Heart right ventricle (tissue), 16 donors: ENCODE results near the gene FUZ. TPM values are rescaled to one million over a fixed set of nuclear protein-coding genes. Genes with fewer than 3 reads are reported as not detected.

Source experiments
- ATAC-seq, 8 donors: fragments of 200-7000 bp; cut with Tn5 transposase; one replicate each; pipeline ENCODE4 v1.9.1; 2020; ENCODE audit warnings: mild to moderate bottlenecking in 8 of 8, moderate library complexity in 8 of 8, moderate number of reproducible peaks in 1 of 8
- DNase-seq, 2 donors: peaks; one replicate each; pipeline ENCODE4 v3.0.0-alpha.2; 2020
- H3K27ac ChIP-seq, 10 donors: fragments of 200-600 bp; sonication (generic) in 2 of 10; one replicate each; pipeline versions ENCODE4 v1.5.0 to v1.8.0; 2020 to 2022; ENCODE audit warnings: mild to moderate bottlenecking in 3 of 10
- H3K27me3 ChIP-seq, 7 donors: fragments of 200-600 bp; one replicate each; pipeline ENCODE4 v1.8.0; 2021 to 2022; ENCODE audit warnings: mild to moderate bottlenecking in 2 of 7
- H3K36me3 ChIP-seq, 9 donors: fragments of 200-600 bp; sonication (generic) in 1 of 9; one replicate each; pipeline versions ENCODE4 v1.5.0 to v1.8.0; 2020 to 2022; ENCODE audit warnings: mild to moderate bottlenecking in 2 of 9
- H3K4me1 ChIP-seq, 9 donors: fragments of 200-600 bp; sonication (generic) in 1 of 9; one replicate each; pipeline versions ENCODE4 v1.5.0 to v1.8.0; 2020 to 2022; ENCODE audit warnings: mild to moderate bottlenecking in 4 of 9
- H3K4me3 ChIP-seq, 10 donors: fragments of 200-600 bp; sonication (generic) in 2 of 10; one replicate each; pipeline versions ENCODE4 v1.5.0 to v1.8.0; 2020 to 2022; ENCODE audit warnings: mild to moderate bottlenecking in 7 of 10, moderate library complexity in 2 of 10
- H3K9me3 ChIP-seq, 11 donors: fragments of 200-600 bp in 10 of 11; sonication (generic) in 2 of 11; one replicate each; pipeline versions ENCODE4 v1.5.0 to v1.8.0; 2013 to 2022; ENCODE audit warnings: mild to moderate bottlenecking in 2 of 11, control low read depth in 1 of 11, moderate library complexity in 1 of 11
- WGBS, 2 donors: extraction: QIAGEN DNeasy Blood & Tissue Kit; methylation state at CpG; one replicate each; pipeline ENCODE4 v1.1.7; 2013; ENCODE audit warnings: inconsistent platforms in 1 of 2; 5-methylcytosine and 5-hydroxymethylcytosine counted together
- intact Hi-C, 10 donors: fragments of 100-400 bp; cut with DNase I; formaldehyde crosslinking; loops; one replicate each; pipeline versions ENCODE4 v1.11.1 to v1.14.2; 2022
- polyA plus RNA-seq, 2 donors: library from polyadenylated mRNA; stranded (reverse); fragments of 200-250 nt; gene quantifications; one replicate each; pipeline ENCODE4 v1.2.3, GENCODE V29; 2013
- total RNA-seq, 10 donors: library from RNA; stranded (reverse); fragmentation: NEBNext Ultra II Directional in 3 of 10; extraction: Animal tissue kit (Norgen Biotek cat#: 25700) in 3 of 10; gene quantifications; one replicate each; pipeline versions ENCODE4 v1.2.1 to v1.2.4, GENCODE V29; 2021 to 2023
- TF ChIP-seq, protein P1 (sequence below), 9 donors: fragments of 200-600 bp; sonication (generic) in 2 of 9; IDR thresholded peaks; one replicate each; pipeline versions ENCODE4 v1.5.0 to v1.8.0; 2021 to 2022; ENCODE audit warnings: antibody characterized with exemption in 9 of 9, mild to moderate bottlenecking in 5 of 9, moderate library complexity in 1 of 9
- donor health status: Arrhythmogenic right ventricular cardiomyopathy.
- donor health status: ischemic (EF 13 %, LVEDD 7.1; RV severe dilation, severe dysfunction).
- donor health status: healthy with polysubstance abuse.
- donor health status: DM: no; HTN: yes; CAD: no.
- donor health status: DM: no; HTN: no; CAD: no.
- donor health status: ischemic (EF 25% LVEDD 6.9; RV normal size, moderate dysfunction).
- donor health status: ischemic (EF 25% LVEDD 5.7; RV mildly dilated, moderate dysfunction).
- donor health status: healthy.
- donor health status: DM: yes; HTN: yes; CAD: no.
- donor health status: Ischemic cardiomyopathy.
- donor health status: ischemic (EF 35%, LVEDD 5.7; RV mildly dilated, moderate dysfunction).
- donor health status: nonischemic (EF 11% LVEDD 7.7; RV severe dilation, severe dysfunction).
- donor health status: DM: yes; HTN: yes; CAD: no.
- donor health status: PGD.
- donor health status: ischemic (EF 29% LVEDD 5.4; RV normal size, mild dysfunction).
- donor health status: nonischemic (EF 23%, LVEDD 6.1; RV moderate dilation, normal function).

Gene FUZ
- total and polyA plus RNA-seq, 12 donors = 11.4 to 24.1 (median 14.9) TPM

DNA sequence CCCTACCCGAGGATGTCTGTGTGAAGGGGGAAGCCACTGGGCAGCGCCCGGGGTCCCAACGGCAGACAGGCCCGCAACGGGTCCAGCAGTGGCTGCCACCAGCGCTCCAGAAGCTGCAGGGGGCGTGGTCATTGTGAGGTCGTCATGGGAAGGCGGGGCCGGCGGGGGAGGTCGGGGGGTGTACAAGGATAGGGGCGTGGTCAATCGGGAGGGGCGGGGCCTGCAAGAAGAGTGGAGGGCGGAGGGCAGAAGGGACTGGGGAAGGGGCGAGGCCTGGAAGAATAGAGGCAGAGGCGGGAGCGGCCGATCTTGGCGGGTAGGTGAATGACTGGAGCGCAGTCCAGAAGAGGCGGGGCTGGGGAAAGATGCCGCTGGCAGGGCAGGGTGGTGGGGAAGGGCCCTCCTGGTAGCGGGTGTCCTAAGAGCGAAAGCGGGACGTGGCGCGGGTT, 4.4 kb downstream of the FUZ start:
- peak overlapping the region; percentile 72 to 89 (median 84) for H3K27ac ChIP-seq
- TF ChIP-seq, protein P1, sequence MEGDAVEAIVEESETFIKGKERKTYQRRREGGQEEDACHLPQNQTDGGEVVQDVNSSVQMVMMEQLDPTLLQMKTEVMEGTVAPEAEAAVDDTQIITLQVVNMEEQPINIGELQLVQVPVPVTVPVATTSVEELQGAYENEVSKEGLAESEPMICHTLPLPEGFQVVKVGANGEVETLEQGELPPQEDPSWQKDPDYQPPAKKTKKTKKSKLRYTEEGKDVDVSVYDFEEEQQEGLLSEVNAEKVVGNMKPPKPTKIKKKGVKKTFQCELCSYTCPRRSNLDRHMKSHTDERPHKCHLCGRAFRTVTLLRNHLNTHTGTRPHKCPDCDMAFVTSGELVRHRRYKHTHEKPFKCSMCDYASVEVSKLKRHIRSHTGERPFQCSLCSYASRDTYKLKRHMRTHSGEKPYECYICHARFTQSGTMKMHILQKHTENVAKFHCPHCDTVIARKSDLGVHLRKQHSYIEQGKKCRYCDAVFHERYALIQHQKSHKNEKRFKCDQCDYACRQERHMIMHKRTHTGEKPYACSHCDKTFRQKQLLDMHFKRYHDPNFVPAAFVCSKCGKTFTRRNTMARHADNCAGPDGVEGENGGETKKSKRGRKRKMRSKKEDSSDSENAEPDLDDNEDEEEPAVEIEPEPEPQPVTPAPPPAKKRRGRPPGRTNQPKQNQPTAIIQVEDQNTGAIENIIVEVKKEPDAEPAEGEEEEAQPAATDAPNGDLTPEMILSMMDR (IDR thresholded peaks at IDR 0.05) = no peak
- H3K9me3 ChIP-seq = no peaks in the 10 kb centered on the region
- intact Hi-C loops = loop anchor here in 5 of 10 donors (5.0 to 10.0 kb wide), 2 partner anchors 41 to 124 kb away; partner anchors contain the start of genes AP2A1 (in 4 of the 5) and ADM5 (in 1 of the 5)
- peak overlapping the region; percentile 56 to 87 (median 82) for H3K4me3 ChIP-seq
- H3K4me1 ChIP-seq = peaks cover 8 to 36% (median 23%) of the 10 kb centered on the region in 9 donors
- ATAC-seq (peak; percentile 75 to 83 (median 78)), DNase-seq (peak; percentile 95 to 96)
- H3K27me3 ChIP-seq = no peaks in the 10 kb centered on the region
- H3K36me3 ChIP-seq = peaks cover 0 to 42% (median 12%) of the 10 kb centered on the region in 9 donors
- WGBS, 2 donors = 1% methylated on average over 31 of the region's 31 CpGs

DNA sequence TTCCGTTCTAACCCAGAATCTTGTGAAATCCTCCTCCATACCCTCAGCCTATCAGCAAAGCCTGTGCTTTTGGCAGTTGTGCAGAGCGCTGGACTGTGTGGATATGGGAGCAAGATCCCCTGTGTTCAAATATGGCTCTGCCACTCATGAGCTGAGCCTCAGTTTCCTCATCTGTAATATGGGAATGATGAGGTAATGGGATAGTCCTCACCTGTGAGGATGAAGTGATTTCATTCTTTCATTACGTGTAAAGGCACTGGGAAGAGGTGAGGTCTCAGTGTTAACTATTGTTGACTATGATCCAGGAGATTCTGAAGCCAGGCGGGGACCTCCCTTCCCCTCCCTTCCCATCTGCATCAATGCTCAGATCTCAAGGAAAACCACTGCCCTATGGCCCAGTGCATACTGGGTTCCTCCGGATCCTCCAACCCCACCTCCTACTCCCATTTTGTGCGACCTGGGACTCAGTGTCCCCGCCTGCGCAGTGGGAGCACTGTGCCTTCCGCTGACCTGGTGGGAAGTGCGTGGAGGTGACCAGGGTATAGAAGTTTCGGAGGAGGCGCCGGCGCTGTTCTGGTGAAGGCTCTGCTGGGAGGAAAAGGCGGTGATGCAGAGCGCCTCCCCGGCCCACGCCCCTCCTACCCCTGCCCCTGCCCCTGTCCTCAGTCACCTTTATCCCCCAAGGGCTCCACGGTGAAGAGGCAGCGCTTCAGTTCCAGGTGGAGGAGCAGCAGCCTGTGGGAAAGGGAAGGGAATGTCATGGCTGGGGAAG, 5.0 kb downstream of the FUZ start:
- no peaks in the 10 kb centered on the region for H3K9me3 ChIP-seq
- H3K4me1 ChIP-seq = peaks cover 8 to 37% (median 23%) of the 10 kb centered on the region in 9 donors
- H3K36me3 ChIP-seq = peaks cover 0 to 48% (median 17%) of the 10 kb centered on the region in 9 donors
- DNase-seq (no peak), ATAC-seq (peak in 3 of 8 donors; percentile 0 to 11 (median 1))
- intact Hi-C loops = loop anchor here in 5 of 10 donors (5.0 to 10.0 kb wide), 2 partner anchors 41 to 123 kb away; partner anchors contain the start of genes AP2A1 (in 4 of the 5) and ADM5 (in 1 of the 5)
- peak overlapping the region in 8 of 10 donors; percentile 4 to 89 (median 84) for H3K27ac ChIP-seq
- 77 to 79% methylated on average over 20 of the region's 20 CpGs for WGBS, 2 donors
- TF ChIP-seq, protein P1 (IDR thresholded peaks at IDR 0.05) = no peak
- H3K27me3 ChIP-seq = no peaks in the 10 kb centered on the region
- peak overlapping the region in 9 of 10 donors; percentile 59 to 87 (median 85) for H3K4me3 ChIP-seq

DNA sequence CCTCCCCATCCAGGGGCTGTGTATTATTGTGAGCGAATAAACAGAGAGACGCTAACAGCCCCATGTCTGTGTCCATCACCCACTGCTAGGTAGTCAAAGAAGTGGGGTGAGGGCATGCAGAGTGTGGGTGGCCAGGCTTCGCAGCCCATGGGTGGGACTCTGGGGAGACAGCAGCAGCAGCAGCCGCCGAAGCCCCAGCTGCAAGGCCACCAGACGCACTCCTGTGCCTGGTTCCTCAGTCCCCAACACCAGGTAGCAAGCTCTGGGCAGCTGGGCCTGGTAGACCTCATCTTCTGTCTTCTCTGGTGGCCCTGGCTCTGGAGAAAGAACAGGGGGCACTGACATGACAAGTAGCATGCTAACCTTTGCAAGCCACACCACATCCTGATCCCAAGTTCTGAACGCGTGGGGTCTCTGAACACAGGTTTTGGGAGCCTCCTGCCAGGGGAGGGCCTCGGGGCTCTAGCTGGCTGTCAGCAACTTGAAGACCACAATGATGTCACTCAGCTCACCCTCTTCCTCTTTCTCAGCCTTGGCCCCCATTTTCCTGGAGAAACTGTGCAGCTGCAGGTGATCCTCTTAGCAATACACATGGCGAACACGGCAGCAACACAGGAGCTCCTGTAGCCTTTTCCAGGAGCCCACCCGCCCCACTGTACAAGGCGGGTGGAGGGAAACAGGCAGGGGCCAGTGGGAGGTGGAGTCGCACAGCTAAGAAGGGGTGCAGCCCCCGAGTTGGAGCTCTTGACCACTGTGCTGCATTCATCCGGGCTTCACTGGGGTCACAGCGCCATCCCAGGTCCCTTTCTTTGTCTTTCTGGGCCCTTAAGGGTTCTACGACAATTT, 5.8 kb downstream of the FUZ start:
- intact Hi-C loops = loop anchor here in 5 of 10 donors (5.0 to 10.0 kb wide), 2 partner anchors 40 to 122 kb away; partner anchors contain the start of genes AP2A1 (in 4 of the 5) and ADM5 (in 1 of the 5)
- 84 to 87% methylated on average over 18 of the region's 18 CpGs for WGBS, 2 donors

More for the DNA sequence above, 5.8 kb downstream of the FUZ start:
- H3K9me3 ChIP-seq = no peaks in the 10 kb centered on the region
- H3K4me3 ChIP-seq = no peak overlapping the region
- peaks cover 0 to 56% (median 24%) of the 10 kb centered on the region in 9 donors for H3K36me3 ChIP-seq
- H3K4me1 ChIP-seq = peaks cover 10 to 38% (median 19%) of the 10 kb centered on the region in 9 donors
- no peaks in the 10 kb centered on the region for H3K27me3 ChIP-seq
- TF ChIP-seq, protein P1 (IDR thresholded peaks at IDR 0.05) = no peak
- DNase-seq (no peak), ATAC-seq (no peak)
- peak overlapping the region in 1 of 10 donors; percentile 56 for H3K27ac ChIP-seq
